K562 (cell line): ENCODE data around the gene DCAF12. TPM values are rescaled to one million over a fixed set of nuclear protein-coding genes. Genes with fewer than 3 reads are reported as not detected.

Experiments used
- CHD7 ChIP-seq: fragments of 200-600 bp; sonication (generic); IDR thresholded peaks from one replicate; pipeline ENCODE4 v1.6.1; 2012; ENCODE audit warnings: mild to moderate bottlenecking, low read depth, low read length, inconsistent platforms
- CREB1 ChIP-seq, 2 experiments: sonication (generic) in 1 of 2; formaldehyde crosslinking in 1 of 2; IDR thresholded peaks; 2 replicates each; pipeline versions ENCODE4 v1.6.1 to v1.8.0; 2012 to 2022; ENCODE audit warnings: inconsistent platforms in 1 of 2, mild to moderate bottlenecking in 1 of 2, missing genetic modification reagents in 1 of 2, moderate library complexity in 1 of 2
- DIDO1 ChIP-seq: fragments of 450-650 bp; IDR thresholded peaks from 2 replicates; pipeline ENCODE4 v1.6.1; 2016; ENCODE audit warnings: low read depth, missing biosample characterization, missing genetic modification characterization
- E2F4 ChIP-seq: sonication (generic); formaldehyde crosslinking; IDR thresholded peaks from 2 replicates; pipeline ENCODE4 v1.8.0; 2022; ENCODE audit warnings: mild to moderate bottlenecking, low read depth, missing genetic modification reagents
- GMEB1 ChIP-seq: fragments of 250-450 bp; sonication (Bioruptor Pico); IDR thresholded peaks from 2 replicates; pipeline ENCODE4 v1.4.0; 2020; ENCODE audit warnings: mild to moderate bottlenecking
- NFRKB ChIP-seq: fragments of 450-650 bp; IDR thresholded peaks from 2 replicates; pipeline ENCODE4 v1.6.1; 2016; ENCODE audit warnings: low read depth
- SRF ChIP-seq, 2 experiments: fragments of 250-450, 450-650 bp in 1 of 2; sonication (Bioruptor Pico) in 1 of 2; sonication (generic) in 1 of 2; formaldehyde crosslinking; IDR thresholded peaks; 2 replicates each; pipeline versions ENCODE4 v1.5.0 to v1.5.1; 2020 to 2022; ENCODE audit warnings: mild to moderate bottlenecking in 1 of 2, missing genetic modification reagents in 1 of 2
- TBP ChIP-seq: optimal IDR thresholded peaks from 2 replicates; pipeline ENCODE3; 2011; ENCODE audit warnings: low read depth, low read length, improper control_type of control experiment
- TFE3 ChIP-seq: fragments of 450-650 bp; formaldehyde crosslinking; IDR thresholded peaks from 2 replicates; pipeline ENCODE4 v1.4.0; 2020; ENCODE audit warnings: mild to moderate bottlenecking, mixed read lengths
- polyA plus RNA-seq, 8 experiments: library from polyadenylated mRNA; depleted of rRNA in 4 of 8; stranded (reverse) in 5 of 8; unstranded in 3 of 8; fragments of >200 nt; fragmentation: Nextera tagmentation in 2 of 8; fragmentation: Illumina TruSeq in 1 of 8; extraction: Ambion mirVana in 2 of 8; extraction: Trizol in 1 of 8; gene quantifications; 2 replicates each; pipeline versions ENCODE4 v1.2.1 to v1.2.3, GENCODE V29; 2011 to 2014; ENCODE audit warnings: inconsistent platforms in 1 of 8, missing spikeins in 1 of 8
- total RNA-seq, 7 experiments: library from RNA; depleted of rRNA in 6 of 7; stranded (reverse); fragments of >200 nt in 6 of 7; fragmentation: Illumina TruSeq in 2 of 7; extraction: Trizol in 2 of 7; gene quantifications; 2 replicates each; pipeline versions ENCODE4 v1.2.1 to v1.2.3, GENCODE V29; 2011 to 2021; ENCODE audit warnings: low replicate concordance in 1 of 7

The DCAF12 gene
- total and polyA plus RNA-seq, 9 of the 15 experiments (the other 6 are each of a cell fraction or from before 2014, with no cell fraction given), result 10.9 to 59.6 (median 30.8) TPM

- TF ChIP-seq CHD7, result no peak
- peak; percentile 66; the same call in 1 of the 2 replicates for TF ChIP-seq GMEB1 (CRISPR knock-in tag)
- peak; percentile 95 for TF ChIP-seq CREB1 (IDR thresholded peaks at IDR 0.05)
- peak; percentile 97 for TF ChIP-seq CREB1 (CRISPR knock-in tag; IDR thresholded peaks at IDR 0.05)
- TF ChIP-seq TFE3 (CRISPR knock-in tag), result peak; percentile 99
- TF ChIP-seq DIDO1 (tag), result peak; percentile 90
- no peak for TF ChIP-seq NFRKB
- TF ChIP-seq TBP, result peak; percentile 95
- TF ChIP-seq SRF (CRISPR knock-in tag; IDR thresholded peaks at IDR 0.05), result peak in 1 of 2 experiments; percentile 58; a peak in 2 of 4 replicates
- TF ChIP-seq E2F4, result peak; percentile 87
These were observed 77.5 kb downstream of the DCAF12 start, which contains the start of gene UBAP2 (continued) for GRCh38 chr9:34048727-34049629.
